ENCODE results near the gene DDX50.
"Not testable (repeated sequence)": the region's sequence is repeated elsewhere in the genome, so short reads cannot be mapped to it uniquely, and the experiment has no call there.

The DDX50 gene, protein sequence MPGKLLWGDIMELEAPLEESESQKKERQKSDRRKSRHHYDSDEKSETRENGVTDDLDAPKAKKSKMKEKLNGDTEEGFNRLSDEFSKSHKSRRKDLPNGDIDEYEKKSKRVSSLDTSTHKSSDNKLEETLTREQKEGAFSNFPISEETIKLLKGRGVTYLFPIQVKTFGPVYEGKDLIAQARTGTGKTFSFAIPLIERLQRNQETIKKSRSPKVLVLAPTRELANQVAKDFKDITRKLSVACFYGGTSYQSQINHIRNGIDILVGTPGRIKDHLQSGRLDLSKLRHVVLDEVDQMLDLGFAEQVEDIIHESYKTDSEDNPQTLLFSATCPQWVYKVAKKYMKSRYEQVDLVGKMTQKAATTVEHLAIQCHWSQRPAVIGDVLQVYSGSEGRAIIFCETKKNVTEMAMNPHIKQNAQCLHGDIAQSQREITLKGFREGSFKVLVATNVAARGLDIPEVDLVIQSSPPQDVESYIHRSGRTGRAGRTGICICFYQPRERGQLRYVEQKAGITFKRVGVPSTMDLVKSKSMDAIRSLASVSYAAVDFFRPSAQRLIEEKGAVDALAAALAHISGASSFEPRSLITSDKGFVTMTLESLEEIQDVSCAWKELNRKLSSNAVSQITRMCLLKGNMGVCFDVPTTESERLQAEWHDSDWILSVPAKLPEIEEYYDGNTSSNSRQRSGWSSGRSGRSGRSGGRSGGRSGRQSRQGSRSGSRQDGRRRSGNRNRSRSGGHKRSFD

GRCh38 chr10:68901105-68901927, at the start of gene DDX50:
Gene DDX50 (plus strand): TSS chr10:68901315. CDS start chr10:68901385, 70 bp downstream.
- DNase-seq, result peak; percentile 98

DNA sequence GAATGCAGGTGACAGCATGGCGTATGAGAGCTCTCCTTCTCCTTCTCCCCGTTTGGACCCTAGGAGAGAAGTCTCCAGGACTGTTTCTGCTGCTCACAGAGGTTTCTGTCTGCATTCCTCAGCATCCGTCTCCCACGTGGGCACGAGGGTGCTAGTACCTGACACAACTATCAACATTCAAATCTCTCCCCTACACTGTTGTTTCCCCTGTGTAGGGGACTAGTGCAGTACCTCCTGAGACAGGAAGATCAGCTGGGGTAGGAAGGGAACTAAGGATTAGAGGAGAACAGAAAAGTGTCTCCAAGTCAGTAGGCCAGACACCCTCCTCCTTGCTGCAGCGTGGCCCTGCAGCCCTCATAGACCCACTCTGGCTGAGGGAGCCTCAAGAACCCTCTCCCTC, 44.8 kb upstream of the DDX50 start:
- DNase-seq, result no peak

DNA sequence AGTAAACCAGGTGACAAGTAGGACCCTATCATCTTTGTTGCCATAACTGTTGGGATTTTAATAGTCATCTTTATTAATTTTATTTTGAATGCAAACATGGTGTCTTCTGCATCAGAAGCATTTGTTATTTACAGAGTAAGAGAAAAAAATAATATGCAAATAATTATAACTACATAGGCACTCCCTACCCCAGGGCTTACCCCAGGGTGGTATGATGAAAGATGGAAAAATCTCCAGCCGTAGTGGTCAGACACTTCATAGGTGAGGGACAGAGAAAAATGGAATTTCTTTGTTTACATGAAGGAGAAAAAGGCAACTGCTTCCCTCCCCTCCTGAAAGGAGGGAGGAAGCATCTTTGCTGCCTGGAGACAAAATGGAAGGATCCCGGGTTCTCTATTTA, 44.1 kb upstream of the DDX50 start:
- no peak for DNase-seq

- peak; percentile 1 for DNase-seq
These were observed 39.9 kb upstream of the DDX50 start for GRCh38 chr10:68861253-68861652.

- DNase-seq, result no peak
These were observed 36.5 kb upstream of the DDX50 start for GRCh38 chr10:68864611-68865010.

GRCh38 chr10:68868173-68868572, 32.9 kb upstream of the DDX50 start:
- DNase-seq, result not testable (repeated sequence)

- DNase-seq, result no peak
These were observed 31.5 kb upstream of the DDX50 start for GRCh38 chr10:68869623-68870022.

- DNase-seq, result no peak
These were observed 31.1 kb upstream of the DDX50 start for GRCh38 chr10:68870061-68870460.

GRCh38 chr10:68870545-68871104, 30.5 kb upstream of the DDX50 start:
- no peak for DNase-seq

- DNase-seq, result peak; percentile 82
These were observed 29.9 kb upstream of the DDX50 start for GRCh38 chr10:68871105-68871711.

- peak; percentile 94 for DNase-seq
These were observed 29.3 kb upstream of the DDX50 start for GRCh38 chr10:68871731-68872342.

GRCh38 chr10:68876246-68877138, 24.6 kb upstream of the DDX50 start:
- peak; percentile 22 for DNase-seq

DNA sequence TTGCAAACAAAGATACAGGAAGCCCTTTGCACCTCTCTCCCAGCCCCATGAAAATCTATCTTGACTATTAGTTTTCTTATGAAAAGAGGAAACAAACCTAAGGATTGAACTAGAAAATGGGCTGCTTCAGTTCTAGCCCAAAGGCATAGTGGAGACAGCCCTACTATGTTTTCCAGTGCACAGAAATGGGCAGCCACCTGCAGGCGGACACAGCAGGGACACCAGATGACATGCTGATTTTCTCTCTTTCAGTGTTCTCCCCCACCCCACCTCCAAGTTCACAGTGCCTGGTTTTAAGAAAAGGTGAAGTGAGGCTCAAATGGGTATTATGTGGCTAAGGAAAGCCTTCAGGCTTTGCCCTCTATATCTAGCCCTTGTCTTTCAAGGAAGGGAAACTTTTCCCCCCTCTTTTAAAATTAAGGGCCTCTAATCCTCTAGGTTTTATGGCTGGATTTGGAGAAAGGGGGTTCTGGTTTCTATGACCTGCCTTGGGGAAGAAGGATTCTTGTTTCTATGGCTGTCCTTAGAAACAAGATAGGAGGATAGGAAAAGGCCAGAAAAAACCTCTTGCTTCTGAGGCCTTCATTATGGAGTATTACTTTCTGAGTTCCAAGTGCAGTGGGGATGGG, 23.5 kb upstream of the DDX50 start:
- DNase-seq, result no peak

DNA sequence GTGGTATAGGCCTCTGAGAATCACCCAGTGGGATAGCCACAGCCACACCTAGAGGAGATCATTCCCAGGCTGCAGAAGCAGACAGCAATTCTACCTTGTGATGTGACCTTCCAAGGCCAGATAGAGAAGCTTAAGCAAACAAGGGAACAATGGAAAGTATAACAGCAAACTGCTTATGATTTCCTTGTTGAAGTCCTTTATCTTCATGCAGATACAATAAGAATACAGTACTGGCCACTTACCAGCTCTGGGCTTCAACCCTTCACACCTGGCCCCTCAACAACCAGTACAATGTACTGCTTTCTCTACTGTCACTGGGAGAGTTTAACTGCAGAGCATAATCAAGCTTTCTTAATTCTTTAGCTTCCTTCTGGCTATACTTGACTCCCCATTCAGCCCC, 22.6 kb upstream of the DDX50 start:
- peak; percentile 6 for DNase-seq

DNA sequence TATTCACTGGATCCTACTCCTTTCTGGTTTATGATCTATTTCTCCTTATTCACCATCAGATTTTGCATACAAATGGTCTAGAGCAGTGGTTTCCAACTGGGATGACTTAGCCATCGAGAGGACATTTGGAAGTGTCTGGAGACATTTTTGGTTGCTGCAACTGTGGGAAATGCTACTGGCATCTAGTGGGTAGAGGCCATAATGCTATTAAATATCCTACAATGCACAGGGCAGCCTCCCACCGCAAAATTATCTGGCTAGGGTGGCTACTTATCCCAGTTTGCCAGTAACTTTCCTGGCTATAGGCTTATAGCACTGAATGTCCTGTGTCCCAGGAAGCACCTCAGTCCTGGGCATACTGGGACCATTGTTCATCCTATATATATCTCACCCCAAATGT, 21.5 kb upstream of the DDX50 start:
- DNase-seq, result no peak

DNA sequence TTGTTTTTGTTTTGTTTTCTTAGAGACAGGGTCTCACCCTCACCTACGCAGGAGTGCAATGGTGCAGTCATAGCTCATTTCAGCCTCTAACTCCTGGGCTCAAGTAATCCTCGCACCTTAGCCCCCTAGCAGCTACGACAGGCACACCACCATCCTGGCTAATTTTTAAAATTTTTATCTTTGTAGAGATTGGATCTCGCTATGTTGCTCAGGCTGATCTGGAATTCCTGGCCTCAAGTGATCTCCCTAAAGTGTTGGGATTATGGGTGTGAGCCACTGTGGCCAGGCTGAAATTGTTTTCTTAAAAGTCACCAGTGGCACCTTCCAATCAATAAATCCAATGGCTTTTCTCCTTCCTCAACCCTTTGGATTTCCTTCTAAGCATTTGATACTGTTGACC, 20.9 kb upstream of the DDX50 start:
- DNase-seq, result no peak

DNA sequence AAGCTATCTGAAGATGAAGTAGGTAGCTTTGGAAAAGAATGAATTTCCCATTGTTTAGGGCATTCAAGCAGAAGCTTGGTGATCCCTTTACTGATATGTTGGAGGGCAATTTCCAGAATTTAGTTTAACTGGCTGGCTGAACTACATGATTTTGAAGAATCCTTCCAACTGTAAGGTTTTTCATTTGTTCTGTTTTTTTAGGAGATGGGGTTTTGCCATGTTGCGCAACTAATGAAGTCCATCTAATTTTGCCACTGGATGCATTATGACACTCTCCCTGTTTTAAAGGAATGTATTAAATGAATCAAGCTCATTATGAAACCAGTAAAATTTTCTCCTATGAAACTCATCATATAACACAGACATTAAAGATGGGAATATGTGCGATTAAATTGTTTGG, 6.1 kb upstream of the DDX50 start:
- no peak for DNase-seq

DNA sequence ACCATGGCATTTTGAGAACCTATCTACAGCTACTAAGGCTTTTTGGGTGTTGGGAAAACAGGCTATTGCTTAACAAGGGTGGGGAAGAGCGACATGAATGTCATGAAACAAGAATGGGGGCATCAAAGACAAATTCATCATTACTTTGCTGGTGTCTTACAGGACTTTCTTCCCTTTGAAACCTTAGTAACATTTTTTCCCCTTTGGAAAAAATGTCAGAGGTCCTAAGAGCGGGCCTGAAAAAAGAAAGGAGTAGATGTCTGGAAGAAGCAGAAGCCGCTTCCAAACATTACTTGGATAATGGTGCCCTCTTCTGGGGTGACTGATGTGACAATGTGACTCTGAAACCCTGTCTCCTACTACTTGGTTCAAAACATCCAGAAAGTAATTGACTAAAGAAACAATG, 3.8 kb upstream of the DDX50 start:
- peak; percentile 71 for DNase-seq

GRCh38 chr10:68899186-68899745, 1.8 kb upstream of the DDX50 start:
- DNase-seq, result no peak

- no peak for DNase-seq
These were observed 549 bp upstream of the DDX50 start for GRCh38 chr10:68900427-68901104.
